HEK293 (cell line): ENCODE measurements around the gene SCUBE3.

Experiments used
- ATF2 ChIP-seq: fragments of 450-650 bp; formaldehyde crosslinking; IDR thresholded peaks from 2 replicates; pipeline ENCODE4 v1.5.1; 2016; ENCODE audit warnings: missing biosample characterization, missing genetic modification characterization, low read depth
- CTCF ChIP-seq: fragments of 450-650 bp; formaldehyde crosslinking; IDR thresholded peaks from 2 replicates; pipeline ENCODE4 v1.5.1; 2016; ENCODE audit warnings: missing biosample characterization, missing genetic modification characterization
- PRDM4 ChIP-seq: fragments of 450-650 bp; formaldehyde crosslinking; IDR thresholded peaks from 2 replicates; pipeline ENCODE4 v1.5.1; 2017; ENCODE audit warnings: missing biosample characterization, missing genetic modification characterization
- RBAK ChIP-seq: fragments of 450-650 bp; formaldehyde crosslinking; IDR thresholded peaks from 2 replicates; pipeline ENCODE4 v1.5.1; 2016; ENCODE audit warnings: missing biosample characterization, missing genetic modification characterization
- ZBTB49 ChIP-seq: fragments of 450-650 bp; formaldehyde crosslinking; IDR thresholded peaks from 2 replicates; pipeline ENCODE4 v1.5.1; 2016; ENCODE audit warnings: missing biosample characterization, missing genetic modification characterization, low read depth
- ZNF10 ChIP-seq: fragments of 450-650 bp; formaldehyde crosslinking; IDR thresholded peaks from 2 replicates; pipeline ENCODE4 v1.5.1; 2017; ENCODE audit warnings: missing biosample characterization, missing genetic modification characterization
- ZNF274 ChIP-seq, 2 experiments: fragments of 200-500 bp in 1 of 2; fragments of 450-650 bp in 1 of 2; sonication (Bioruptor generic) in 1 of 2; formaldehyde crosslinking in 1 of 2; IDR thresholded peaks; 2 replicates each; pipeline versions ENCODE4 v1.5.1 to v1.6.1; 2014 to 2016; ENCODE audit warnings: borderline replicate concordance in 1 of 2, inconsistent platforms in 1 of 2, low read length in 1 of 2, missing biosample characterization in 1 of 2, missing genetic modification characterization in 1 of 2
- ZNF433 ChIP-seq: fragments of 450-650 bp; formaldehyde crosslinking; IDR thresholded peaks from 2 replicates; pipeline ENCODE4 v1.5.1; 2016; ENCODE audit warnings: missing biosample characterization, missing genetic modification characterization, low read depth
- ZNF549 ChIP-seq: fragments of 450-650 bp; IDR thresholded peaks from 2 replicates; pipeline ENCODE4 v1.5.1; 2018; ENCODE audit warnings: missing biosample characterization, missing genetic modification characterization, mild to moderate bottlenecking, inconsistent platforms, moderate library complexity
- ZNF76 ChIP-seq: fragments of 450-650 bp; formaldehyde crosslinking; IDR thresholded peaks from 2 replicates; pipeline ENCODE4; 2016; ENCODE audit warnings: low read depth, missing biosample characterization, missing genetic modification characterization, borderline replicate concordance

GRCh38 chr6:35191889-35192288, 21.9 kb upstream of the SCUBE3 start:
- TF ChIP-seq RBAK (no peak), ZNF76 (tag by site-specific recombination) (no peak), CTCF (no peak), ZNF274 (IDR thresholded peaks at IDR 0.05; ENCODE audit: low read length) (no peak), ZNF274 (tag by site-specific recombination; IDR thresholded peaks at IDR 0.05; ENCODE audit: borderline replicate concordance) (no peak), ZNF10 (no peak), PRDM4 (tag by site-specific recombination) (no peak), ZBTB49 (no peak), ZNF549 (tag by site-specific recombination) (no peak), ATF2 (tag by site-specific recombination) (no peak), ZNF433 (tag by site-specific recombination) (no peak)
